Liver (tissue), 9 donors: ENCODE data around the gene LNX2. TPM values are rescaled to one million over a fixed set of nuclear protein-coding genes. Genes with fewer than 3 reads are reported as not detected.

Experiments used
- DNase-seq: peaks from one replicate; pipeline ENCODE4 v3.0.0-alpha.2; 2017; ENCODE audit warnings: low spot score
- H3K27ac ChIP-seq, 2 donors: one replicate each; pipeline ENCODE4 v1.7.0; 2013; ENCODE audit warnings: inconsistent platforms in 2 of 2, low read length in 2 of 2, control low read depth in 1 of 2, low read depth in 1 of 2, mild to moderate bottlenecking in 1 of 2
- H3K27me3 ChIP-seq, 4 donors: one replicate each; pipeline versions ENCODE4 v1.6.1 to v1.7.0; 2013; ENCODE audit warnings: low read length in 3 of 4, inconsistent platforms in 1 of 4, mild to moderate bottlenecking in 1 of 4, moderate library complexity in 1 of 4; ENCODE audit not compliant: control insufficient read depth in 4 of 4, insufficient read depth in 4 of 4
- H3K36me3 ChIP-seq, 4 donors: one replicate each; pipeline versions ENCODE4 v1.6.1 to v1.7.0; 2013; ENCODE audit warnings: low read length in 3 of 4, mild to moderate bottlenecking in 3 of 4, low read depth in 1 of 4, moderate library complexity in 1 of 4; ENCODE audit not compliant: control insufficient read depth in 4 of 4, insufficient read depth in 3 of 4
- H3K4me1 ChIP-seq, 4 donors: one replicate each; pipeline versions ENCODE4 v1.6.1 to v1.7.0; 2013; ENCODE audit warnings: low read length in 3 of 4, mild to moderate bottlenecking in 3 of 4, moderate library complexity in 1 of 4; ENCODE audit not compliant: control insufficient read depth in 4 of 4, insufficient read depth in 4 of 4
- H3K4me3 ChIP-seq, 3 donors: one replicate each; pipeline versions ENCODE4 v1.6.1 to v1.7.0; 2013; ENCODE audit warnings: low read length in 3 of 3, control low read depth in 1 of 3, low read depth in 1 of 3, mild to moderate bottlenecking in 1 of 3
- H3K9ac ChIP-seq, 2 donors: one replicate each; pipeline ENCODE4 v1.7.0; 2013; ENCODE audit warnings: low read length in 2 of 2, mild to moderate bottlenecking in 2 of 2, moderate library complexity in 2 of 2, control low read depth in 1 of 2, low read depth in 1 of 2
- H3K9me3 ChIP-seq, 4 donors: one replicate each; pipeline versions ENCODE4 v1.6.1 to v1.7.0; 2013; ENCODE audit warnings: low read length in 3 of 4; ENCODE audit not compliant: control insufficient read depth in 4 of 4
- FOXA1 ChIP-seq: IDR thresholded peaks from 2 replicates; pipeline ENCODE4 v1.6.1; 2016; ENCODE audit warnings: antibody characterized with exemption
- GABPA ChIP-seq, 2 donors: IDR thresholded peaks in 1 of 2; conservative IDR thresholded peaks in 1 of 2; 2 replicates each; pipeline ENCODE4 v1.6.1; 2016; ENCODE audit warnings: antibody characterized with exemption in 2 of 2, mild to moderate bottlenecking in 1 of 2, moderate library complexity in 1 of 2
- HNF4A ChIP-seq, 2 donors: conservative IDR thresholded peaks; 2 replicates each; pipeline ENCODE4 v1.6.1; 2016; ENCODE audit warnings: antibody characterized with exemption in 2 of 2, mild to moderate bottlenecking in 2 of 2
- HNF4G ChIP-seq: IDR thresholded peaks from 2 replicates; pipeline ENCODE4 v1.6.1; 2016; ENCODE audit warnings: antibody characterized with exemption
- JUND ChIP-seq, 2 donors: IDR thresholded peaks; 2 replicates each; pipeline ENCODE4 v1.6.1; 2016; ENCODE audit warnings: antibody characterized with exemption in 2 of 2
- RXRA ChIP-seq, 2 donors: IDR thresholded peaks; 2 replicates each; pipeline ENCODE4 v1.6.1; 2017 to 2018; ENCODE audit warnings: antibody characterized with exemption in 2 of 2, mild to moderate bottlenecking in 1 of 2
- TAF1 ChIP-seq: conservative IDR thresholded peaks from 2 replicates; pipeline ENCODE4 v1.6.1; 2016; ENCODE audit warnings: antibody characterized with exemption, mild to moderate bottlenecking
- ZBTB33 ChIP-seq: IDR thresholded peaks from 2 replicates; pipeline ENCODE4 v1.6.1; 2016; ENCODE audit warnings: antibody characterized with exemption
- WGBS: extraction: QIAGEN DNeasy Blood & Tissue Kit; methylation state at CpG from one replicate; pipeline ENCODE4 v1.1.7; 2013; 5-methylcytosine and 5-hydroxymethylcytosine counted together
- polyA plus RNA-seq, 2 donors: library from polyadenylated mRNA; stranded (reverse) in 1 of 2; unstranded in 1 of 2; fragments of 200-250 nt in 1 of 2; fragments of >200 nt in 1 of 2; fragmentation: Nextera tagmentation in 1 of 2; extraction: Ambion mirVana in 1 of 2; gene quantifications; one replicate each; pipeline versions ENCODE4 v1.2.1 to v1.2.3, GENCODE V29; 2013 to 2015
- total RNA-seq, 2 donors: library from RNA; depleted of rRNA; stranded (reverse); fragments of >200 nt; gene quantifications; one replicate each; pipeline ENCODE4 v1.2.3, GENCODE V29; 2014
- TF ChIP-seq, protein P1 (sequence below): IDR thresholded peaks from 2 replicates; pipeline ENCODE4 v1.6.1; 2016; ENCODE audit warnings: antibody characterized with exemption, mild to moderate bottlenecking
- donor health status: healthy.
- donor health status: healthy.
- donor health status: healthy.
- donor health status: healthy.
- donor health status: healthy.

LNX2 gene
- total and polyA plus RNA-seq, 4 donors: 6.2 to 25.9 (median 13.3) TPM

DNA sequence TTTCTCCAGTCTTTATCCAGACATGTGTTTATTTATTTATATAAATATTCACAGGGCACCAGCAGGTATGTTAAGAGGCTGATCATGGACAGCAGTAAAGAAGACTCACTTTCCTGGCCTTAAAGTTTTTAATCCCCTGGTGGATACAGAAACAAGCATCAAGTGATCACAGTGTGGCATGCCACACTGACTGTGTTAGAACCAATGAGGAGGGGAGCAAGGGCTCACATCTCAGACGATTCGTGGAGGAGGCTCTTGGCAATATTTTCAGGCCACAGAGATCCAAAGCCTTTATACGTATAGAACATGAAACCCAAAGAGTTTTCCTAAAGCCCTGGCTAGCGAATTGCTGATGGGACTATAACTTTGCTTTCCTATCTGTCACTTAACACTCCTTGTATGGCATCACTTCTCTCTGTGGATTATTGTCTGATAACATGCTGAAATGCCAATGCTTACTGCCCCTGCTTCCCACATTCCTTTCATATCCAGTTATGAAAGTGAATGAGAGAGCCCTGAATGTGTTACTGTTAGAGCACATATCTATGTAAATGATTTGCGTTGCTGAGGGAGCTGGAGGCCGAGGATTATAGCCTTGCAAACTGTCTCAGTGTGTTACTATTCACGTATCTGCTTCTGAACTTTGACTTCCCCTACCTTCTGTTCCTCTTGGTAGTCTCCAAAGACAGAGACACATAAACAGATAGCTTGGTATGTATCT is 39.0 kb upstream of the LNX2 start (continued):
- TF ChIP-seq, protein P1, sequence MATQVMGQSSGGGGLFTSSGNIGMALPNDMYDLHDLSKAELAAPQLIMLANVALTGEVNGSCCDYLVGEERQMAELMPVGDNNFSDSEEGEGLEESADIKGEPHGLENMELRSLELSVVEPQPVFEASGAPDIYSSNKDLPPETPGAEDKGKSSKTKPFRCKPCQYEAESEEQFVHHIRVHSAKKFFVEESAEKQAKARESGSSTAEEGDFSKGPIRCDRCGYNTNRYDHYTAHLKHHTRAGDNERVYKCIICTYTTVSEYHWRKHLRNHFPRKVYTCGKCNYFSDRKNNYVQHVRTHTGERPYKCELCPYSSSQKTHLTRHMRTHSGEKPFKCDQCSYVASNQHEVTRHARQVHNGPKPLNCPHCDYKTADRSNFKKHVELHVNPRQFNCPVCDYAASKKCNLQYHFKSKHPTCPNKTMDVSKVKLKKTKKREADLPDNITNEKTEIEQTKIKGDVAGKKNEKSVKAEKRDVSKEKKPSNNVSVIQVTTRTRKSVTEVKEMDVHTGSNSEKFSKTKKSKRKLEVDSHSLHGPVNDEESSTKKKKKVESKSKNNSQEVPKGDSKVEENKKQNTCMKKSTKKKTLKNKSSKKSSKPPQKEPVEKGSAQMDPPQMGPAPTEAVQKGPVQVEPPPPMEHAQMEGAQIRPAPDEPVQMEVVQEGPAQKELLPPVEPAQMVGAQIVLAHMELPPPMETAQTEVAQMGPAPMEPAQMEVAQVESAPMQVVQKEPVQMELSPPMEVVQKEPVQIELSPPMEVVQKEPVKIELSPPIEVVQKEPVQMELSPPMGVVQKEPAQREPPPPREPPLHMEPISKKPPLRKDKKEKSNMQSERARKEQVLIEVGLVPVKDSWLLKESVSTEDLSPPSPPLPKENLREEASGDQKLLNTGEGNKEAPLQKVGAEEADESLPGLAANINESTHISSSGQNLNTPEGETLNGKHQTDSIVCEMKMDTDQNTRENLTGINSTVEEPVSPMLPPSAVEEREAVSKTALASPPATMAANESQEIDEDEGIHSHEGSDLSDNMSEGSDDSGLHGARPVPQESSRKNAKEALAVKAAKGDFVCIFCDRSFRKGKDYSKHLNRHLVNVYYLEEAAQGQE: no peak
- TF ChIP-seq JUND (IDR thresholded peaks at IDR 0.05) (no peak), HNF4G (no peak), RXRA (IDR thresholded peaks at IDR 0.05) (no peak), TAF1 (no peak)

DNA sequence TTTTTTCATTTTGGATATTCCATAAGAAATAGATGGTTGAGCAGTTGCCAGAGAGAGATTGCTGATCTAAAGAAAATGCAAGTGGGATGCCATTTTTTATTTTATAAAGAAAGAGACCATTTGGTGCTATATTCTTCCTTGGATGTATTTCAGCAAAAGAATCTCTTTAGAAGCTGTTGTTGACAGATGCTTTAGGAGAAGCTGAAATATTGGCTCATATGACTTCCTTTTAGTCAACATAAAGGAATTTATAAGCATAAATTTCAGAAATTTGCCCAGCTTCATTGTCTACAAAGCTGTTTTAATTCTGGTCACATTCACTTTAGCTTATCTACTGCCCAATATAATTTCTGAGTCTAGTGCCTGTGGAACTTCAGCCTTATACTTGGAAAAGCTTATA is 38.2 kb upstream of the LNX2 start:
- Histone ChIP-seq H3K27ac (no peak overlapping the region), H3K27me3 (no peaks in the 10 kb centered on the region), H3K4me3 (no peak overlapping the region), H3K36me3 (peaks cover 0 to 2% (median 0%) of the 10 kb centered on the region in 4 donors), H3K9ac (no peak overlapping the region), H3K4me1 (peaks cover 0 to 10% (median 6%) of the 10 kb centered on the region in 4 donors), H3K9me3 (no peaks in the 10 kb centered on the region)
- no peak for TF ChIP-seq FOXA1
- no peak for TF ChIP-seq ZBTB33
- DNase-seq: no peak

- H3K4me1 ChIP-seq: peaks cover 0 to 8% (median 3%) of the 10 kb centered on the region in 4 donors
- H3K9ac ChIP-seq: no peak overlapping the region
- no peak for TF ChIP-seq GABPA (IDR thresholded peaks at IDR 0.05 in 1 of 2, conservative IDR thresholded peaks at IDR 0.05 in 1 of 2)
- peak; percentile 40 to 54 for TF ChIP-seq HNF4A (conservative IDR thresholded peaks at IDR 0.05)
- TF ChIP-seq, protein P1: peak; percentile 68
- H3K36me3 ChIP-seq: peaks cover 0 to 2% (median 0%) of the 10 kb centered on the region in 4 donors
- no peaks in the 10 kb centered on the region for H3K9me3 ChIP-seq
- DNase-seq: no peak
- H3K4me3 ChIP-seq: no peak overlapping the region
- 33% methylated on average over 2 of the region's 2 CpGs for WGBS
- H3K27ac ChIP-seq: no peak overlapping the region
- no peaks in the 10 kb centered on the region for H3K27me3 ChIP-seq
Observed at GRCh38 chr13:27657724-27658123, 37.4 kb upstream of the LNX2 start.
